ENCODE measurements around the gene CD200R1. TPM values are rescaled to one million over a fixed set of nuclear protein-coding genes. Genes with fewer than 3 reads are reported as not detected.

The CD200R1 gene
- total and polyA plus RNA-seq, 9 of the 15 experiments (the other 6 are each of a cell fraction or from before 2014, with no cell fraction given): 0.04 to 0.23 (median 0.09) TPM; not detected in 5

GRCh38 chr3:112967425-112967824 lies 7.5 kb downstream of the CD200R1 start:
- Histone ChIP-seq H3K4me1 (replicated peaks in 1 of 2; ENCODE audit: control insufficient read depth in 2 of 2, insufficient read depth in 2 of 2, low read length in 2 of 2) (no peaks in the 10 kb centered on the region), H3K27ac (ENCODE audit: extremely low read depth, low read depth, low read length) (no peak overlapping the region), H3K27me3 (ENCODE audit: control insufficient read depth in 2 of 2, insufficient read depth in 2 of 2, low read length in 2 of 2) (no peaks in the 10 kb centered on the region), H4K20me1 (replicated peaks; ENCODE audit: control insufficient read depth, insufficient read depth, low read length) (no peaks in the 10 kb centered on the region), H3K4me2 (ENCODE audit: insufficient read depth, low read length) (no peak overlapping the region), H3K79me2 (ENCODE audit: control insufficient read depth, insufficient read depth, low read length) (no peaks in the 10 kb centered on the region), H3K9me3 (replicated peaks; ENCODE audit: control insufficient read depth, insufficient read depth, low read depth, low read length) (0 out of 2 replicates have a peak, but pooled peaks cover 2% of the 10 kb centered on the region), H3K9ac (ENCODE audit: insufficient read depth in 1 of 2, low read depth in 2 of 2, low read length in 2 of 2) (no peak overlapping the region), H2AFZ (ENCODE audit: low read depth, low read length) (no peak overlapping the region), H3K4me3 (no peak overlapping the region), H3K36me3 (ENCODE audit: control insufficient read depth, insufficient read depth, low read length) (no peaks in the 10 kb centered on the region), H3K9me1 (ENCODE audit: control insufficient read depth, insufficient read depth, low read length) (no peaks in the 10 kb centered on the region)
- WGBS (ENCODE audit: insufficient coverage, low coverage, missing lambda C conversion rate): 54% methylated on average over 1 of the region's 1 CpG
- intact Hi-C loops (cut with micrococcal nuclease): no loop called here
- in situ Hi-C loops (cut with MboI): no loop called here
- DNase-seq (ENCODE audit: extremely low read depth in 1 of 4, low spot score in 3 of 4) (no peak), ATAC-seq (no peak), FAIRE-seq (no peak)
- ChIA-PET CTCF (ENCODE audit: low intra/inter-chr PET ratio) (no interaction called here), POLR2A (interaction anchor here (0.7 kb wide), 1 partner anchor 22 kb away, joined by 3 read pairs; no protein-coding TSS in a partner anchor)
- no TSS peak for BruUV-seq (replicated peaks)
- TF ChIP-seq CEBPZ (IDR thresholded peaks at IDR 0.05; ENCODE audit: borderline replicate concordance, low read depth, low read length) (no peak), POLR2G (IDR thresholded peaks at IDR 0.05; ENCODE audit: low read depth, low read length) (no peak), ZNF324 (CRISPR knock-in tag; IDR thresholded peaks at IDR 0.05) (no peak), RBM34 (IDR thresholded peaks at IDR 0.05; ENCODE audit: borderline replicate concordance, insufficient read depth, low read length) (no peak), ZNF512 (tag; IDR thresholded peaks at IDR 0.05) (no peak), ARID3B (CRISPR knock-in tag; IDR thresholded peaks at IDR 0.05; ENCODE audit: borderline replicate concordance) (no peak), ZFP1 (CRISPR knock-in tag; IDR thresholded peaks at IDR 0.05) (no peak), ARID4B (CRISPR knock-in tag; IDR thresholded peaks at IDR 0.05) (no peak), ZNF436 (CRISPR knock-in tag; IDR thresholded peaks at IDR 0.05) (no peak), RBM39 (optimal IDR thresholded peaks at IDR 0.05; ENCODE audit: low read depth, low read length) (no peak)

All from K562 (cell line).